Measurements from ENCODE around the gene AGBL4. TPM values are rescaled to one million over a fixed set of nuclear protein-coding genes. Genes with fewer than 3 reads are reported as not detected.

Gene AGBL4
- total and polyA plus RNA-seq, 9 of the 15 experiments (the other 6 are each of a cell fraction or from before 2014, with no cell fraction given) = 0.11 TPM; not detected in 7

- no peak overlapping the region for H3K9ac ChIP-seq (ENCODE audit: insufficient read depth in 1 of 2, low read depth in 2 of 2, low read length in 2 of 2)
- H4K20me1 ChIP-seq (replicated peaks; ENCODE audit: control insufficient read depth, insufficient read depth, low read length) = no peaks in the 10 kb centered on the region
- intact Hi-C loops (cut with micrococcal nuclease) (no loop called here), in situ Hi-C loops (cut with MboI) (no loop called here)
- H3K4me3 ChIP-seq = no peak overlapping the region
- no peak overlapping the region for H3K4me2 ChIP-seq (ENCODE audit: insufficient read depth, low read length)
- ChIA-PET CTCF (ENCODE audit: low intra/inter-chr PET ratio) (no interaction called here), POLR2A (no interaction called here)
- WGBS (ENCODE audit: insufficient coverage, low coverage, missing lambda C conversion rate) = 0% methylated on average over 1 of the region's 1 CpG
- no peak for ATAC-seq
- no peaks in the 10 kb centered on the region for H3K36me3 ChIP-seq (ENCODE audit: control insufficient read depth, insufficient read depth, low read length)
- H3K9me3 ChIP-seq (replicated peaks; ENCODE audit: control insufficient read depth, insufficient read depth, low read depth, low read length) = 0 out of 2 replicates have a peak, but pooled peaks cover 5% of the 10 kb centered on the region
- H3K4me1 ChIP-seq (replicated peaks in 1 of 2; ENCODE audit: control insufficient read depth in 2 of 2, insufficient read depth in 2 of 2, low read length in 2 of 2) = no peaks in the 10 kb centered on the region
- no peak for DNase-seq (ENCODE audit: extremely low read depth in 1 of 4, low spot score in 3 of 4)
- FAIRE-seq = no peak
- H2AFZ ChIP-seq (ENCODE audit: low read depth, low read length) = no peak overlapping the region
- no TSS peak for BruUV-seq (replicated peaks)
- no peaks in the 10 kb centered on the region for H3K27me3 ChIP-seq (ENCODE audit: control insufficient read depth in 2 of 2, insufficient read depth in 2 of 2, low read length in 2 of 2)
- H3K9me1 ChIP-seq (ENCODE audit: control insufficient read depth, insufficient read depth, low read length) = no peaks in the 10 kb centered on the region
- H3K79me2 ChIP-seq (ENCODE audit: control insufficient read depth, insufficient read depth, low read length) = no peaks in the 10 kb centered on the region
- no peak overlapping the region for H3K27ac ChIP-seq (ENCODE audit: extremely low read depth, low read depth, low read length)
- TF ChIP-seq SREBF1 (IDR thresholded peaks at IDR 0.05; ENCODE audit: borderline replicate concordance, low read depth, low read length) (no peak), ZNF121 (CRISPR knock-in tag; conservative IDR thresholded peaks at IDR 0.05) (no peak), GATA2 (CRISPR knock-in tag; IDR thresholded peaks at IDR 0.05) (no peak), SMARCC2 (IDR thresholded peaks at IDR 0.05; ENCODE audit: low read depth) (no peak), ZNF778 (CRISPR knock-in tag; IDR thresholded peaks at IDR 0.05) (no peak), TRIM28 (IDR thresholded peaks at IDR 0.05) (no peak), HOMEZ (CRISPR knock-in tag; IDR thresholded peaks at IDR 0.05) (no peak), MEF2A (IDR thresholded peaks at IDR 0.05; ENCODE audit: control insufficient read depth, low read depth, low read length) (no peak), TAF9B (IDR thresholded peaks at IDR 0.05; ENCODE audit: partially characterized antibody) (no peak), E2F6 (IDR thresholded peaks at IDR 0.05; ENCODE audit: borderline replicate concordance in 1 of 2, extremely low read depth in 1 of 2, insufficient read depth in 1 of 2, insufficient read length in 1 of 2, low read depth in 1 of 2, low read length in 1 of 2, poor library complexity in 1 of 2, severe bottlenecking in 1 of 2) (no peak), DEAF1 (CRISPR knock-in tag; IDR thresholded peaks at IDR 0.05) (no peak), KLF13 (tag; IDR thresholded peaks at IDR 0.05; ENCODE audit: borderline replicate concordance, low read depth) (no peak), HMBOX1 (IDR thresholded peaks at IDR 0.05) (no peak)
Measured at GRCh38 chr1:49723662-49724061, 300.1 kb downstream of the AGBL4 start.
